COR-L47 (cell line): ENCODE measurements around the gene TFF3.

Source experiments
- DNase-seq: peaks from one replicate; lab custom pipeline; 2025; lab: John Stamatoyannopoulos, UW

TFF3 gene

DNA sequence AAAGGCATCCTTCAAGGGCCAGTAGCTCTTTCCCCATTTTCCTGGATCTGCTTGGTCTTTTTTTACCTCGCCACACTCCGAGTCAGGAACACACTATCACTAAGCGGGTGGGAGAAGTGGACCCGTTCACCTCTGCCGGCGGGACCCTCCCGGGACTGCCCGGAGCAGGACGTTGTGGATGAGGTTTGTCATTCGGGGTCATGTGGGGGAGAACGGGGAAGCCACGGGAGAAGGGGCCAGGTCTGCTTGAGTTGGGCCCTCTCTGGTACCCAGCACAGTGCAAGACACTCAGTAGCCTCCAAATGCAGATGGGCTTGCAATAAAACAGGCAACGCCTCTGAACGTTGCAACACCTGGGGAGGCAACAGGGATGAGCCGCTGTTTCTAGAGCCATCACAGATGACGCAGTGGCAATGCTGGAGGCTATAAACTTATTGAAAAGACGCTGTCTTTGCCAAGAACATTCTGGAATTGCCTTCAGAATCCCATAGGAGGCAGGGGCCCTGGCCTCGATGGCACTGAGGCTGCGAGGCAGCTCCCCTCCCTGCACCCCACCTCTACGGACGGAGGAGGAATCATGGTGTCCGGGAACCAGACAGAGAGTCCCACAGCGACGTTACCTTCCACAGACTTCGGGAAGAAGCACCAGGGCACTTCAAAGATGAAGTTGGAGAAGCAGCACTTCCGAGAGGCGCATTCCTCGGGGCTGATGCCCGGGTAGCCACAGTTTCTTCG, 31.8 kb upstream of the TFF3 start:
- DNase-seq = no peak

DNA sequence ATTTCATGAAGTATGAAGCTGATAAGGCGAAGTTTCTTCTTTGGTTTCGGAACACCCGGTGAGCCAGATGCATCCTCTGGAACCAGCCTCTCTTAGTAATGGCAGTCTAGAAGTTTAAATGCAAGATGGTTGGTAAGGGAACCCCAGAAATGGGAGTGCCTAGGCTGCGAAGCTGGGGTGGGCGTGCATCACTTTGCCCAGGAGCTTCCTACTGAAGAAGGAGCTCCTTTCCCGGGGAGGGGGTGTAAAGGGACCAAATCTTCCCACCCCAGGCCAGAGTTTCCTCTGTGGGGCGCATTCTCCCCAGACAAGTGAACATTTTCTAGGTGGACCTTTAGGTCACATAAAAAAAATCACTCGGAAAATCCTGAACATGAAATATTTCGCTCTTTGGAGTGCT, 31.2 kb upstream of the TFF3 start:
- DNase-seq = no peak

DNA sequence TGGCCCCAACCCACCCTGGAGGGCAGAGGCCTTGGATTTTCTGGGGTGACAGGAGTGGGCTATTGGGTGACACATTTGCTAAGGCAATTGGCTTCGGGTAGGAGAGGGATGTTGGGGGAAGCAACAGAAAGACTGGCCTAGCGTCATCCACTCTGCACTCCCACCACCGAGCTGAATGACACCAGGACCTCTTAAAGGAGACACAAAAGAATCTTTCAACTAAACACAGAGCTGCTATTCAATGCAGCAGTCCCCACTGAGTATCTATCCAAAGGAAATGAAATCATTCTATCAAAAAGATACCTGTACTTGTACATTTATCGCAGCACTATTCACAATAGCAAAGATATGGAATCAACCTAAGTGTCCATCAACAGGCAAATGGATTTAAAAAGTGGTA, 29.4 kb upstream of the TFF3 start:
- DNase-seq = no peak

DNA sequence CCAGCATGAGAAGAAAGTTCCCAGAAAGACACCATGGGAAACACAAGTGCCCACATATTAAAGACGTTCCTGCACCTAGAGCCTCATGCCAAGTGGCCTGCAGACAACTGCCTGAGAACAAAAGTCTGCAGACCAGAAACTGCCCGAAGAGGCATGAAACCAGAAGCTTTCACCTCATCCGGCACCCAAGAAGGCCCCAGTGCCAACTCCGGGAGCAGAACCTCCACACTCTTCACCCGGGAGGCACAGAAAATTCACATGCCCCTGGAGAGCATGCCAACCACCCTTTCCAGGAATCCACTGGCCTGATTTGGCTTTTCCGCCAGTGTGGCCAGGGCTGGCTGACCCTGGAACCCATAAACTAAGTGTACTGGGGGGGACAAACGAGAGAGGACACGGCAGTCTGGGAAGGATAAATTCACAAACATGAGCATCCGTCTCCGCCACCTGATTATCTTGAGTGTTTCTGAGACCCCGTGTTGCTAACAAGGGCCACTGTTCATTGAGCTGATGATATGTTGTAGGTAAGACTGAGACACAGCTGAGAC, 28.8 kb upstream of the TFF3 start:
- no peak for DNase-seq

DNA sequence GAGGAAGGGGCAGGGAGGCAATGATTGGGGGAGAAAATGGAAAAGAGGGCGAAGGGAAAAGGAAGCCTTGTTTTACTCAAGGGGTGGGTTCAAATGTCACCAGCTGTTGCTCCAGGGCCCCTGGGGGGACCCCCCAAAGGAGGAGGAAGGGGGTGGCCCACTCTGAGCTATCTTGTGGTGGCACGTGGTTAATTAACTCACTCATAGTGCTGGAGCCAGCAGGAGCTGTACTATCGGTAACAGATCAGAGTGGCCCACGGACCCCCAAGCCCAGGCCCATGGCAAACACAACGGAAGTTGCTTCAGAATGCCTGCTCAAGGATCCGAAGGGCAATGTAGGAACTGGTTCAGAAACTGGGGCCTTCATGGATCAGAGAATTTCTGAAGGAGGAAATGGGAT, 28.3 kb upstream of the TFF3 start:
- DNase-seq = no peak

DNA sequence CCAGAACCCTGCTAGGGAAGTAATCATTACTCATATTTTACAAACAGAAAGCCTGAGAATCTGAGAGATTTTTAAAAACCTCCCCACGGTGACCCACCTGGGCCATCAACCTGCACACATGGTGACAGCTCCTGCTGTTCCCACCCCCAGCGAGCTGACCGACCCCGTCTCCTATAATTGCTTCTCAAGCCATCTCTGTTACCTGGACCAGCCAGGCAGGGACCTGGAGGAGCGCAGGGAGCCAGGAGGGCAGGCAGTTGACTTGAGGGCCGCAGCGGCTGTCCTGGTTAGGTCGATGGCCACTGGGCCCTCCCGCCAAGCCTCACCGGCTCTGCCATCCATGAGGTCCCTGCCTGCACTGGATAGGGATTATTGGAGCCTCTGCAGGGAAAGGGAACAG, 27.9 kb upstream of the TFF3 start:
- DNase-seq = no peak

DNA sequence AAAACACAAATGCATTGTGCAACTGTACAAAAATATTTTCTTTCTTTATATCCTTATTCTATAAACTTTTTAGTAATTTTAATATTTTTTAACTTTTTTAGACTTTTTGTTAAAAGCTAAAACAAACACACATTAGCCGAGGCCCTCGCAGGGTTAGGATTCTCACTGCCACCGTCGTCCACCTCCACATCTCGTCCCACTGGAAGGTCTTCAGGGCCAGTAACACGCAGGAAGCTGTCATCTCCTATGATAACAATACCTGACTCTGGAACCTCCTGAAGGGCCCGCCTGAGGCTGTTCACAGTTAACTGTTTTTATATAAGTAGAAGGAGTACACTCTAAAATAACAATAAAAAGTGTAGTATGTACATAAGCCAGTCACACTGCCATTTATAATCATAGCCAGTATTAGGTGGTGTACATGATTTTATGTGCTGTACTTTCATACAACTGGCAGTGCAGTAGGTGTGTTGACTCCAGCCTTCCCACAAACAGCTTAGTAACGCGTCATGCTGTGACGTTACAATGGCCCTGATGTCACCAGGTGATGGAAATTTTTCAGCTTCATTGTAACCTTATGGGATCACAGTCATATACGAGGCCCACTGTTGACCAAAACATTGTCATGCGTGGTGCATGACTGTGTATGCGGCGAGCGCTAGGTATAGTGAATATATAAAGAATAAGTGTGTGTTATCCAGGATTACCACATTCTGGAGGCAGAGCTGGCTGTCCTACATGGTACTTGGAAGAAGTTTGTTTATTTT, 26.8 kb upstream of the TFF3 start:
- DNase-seq = no peak

DNA sequence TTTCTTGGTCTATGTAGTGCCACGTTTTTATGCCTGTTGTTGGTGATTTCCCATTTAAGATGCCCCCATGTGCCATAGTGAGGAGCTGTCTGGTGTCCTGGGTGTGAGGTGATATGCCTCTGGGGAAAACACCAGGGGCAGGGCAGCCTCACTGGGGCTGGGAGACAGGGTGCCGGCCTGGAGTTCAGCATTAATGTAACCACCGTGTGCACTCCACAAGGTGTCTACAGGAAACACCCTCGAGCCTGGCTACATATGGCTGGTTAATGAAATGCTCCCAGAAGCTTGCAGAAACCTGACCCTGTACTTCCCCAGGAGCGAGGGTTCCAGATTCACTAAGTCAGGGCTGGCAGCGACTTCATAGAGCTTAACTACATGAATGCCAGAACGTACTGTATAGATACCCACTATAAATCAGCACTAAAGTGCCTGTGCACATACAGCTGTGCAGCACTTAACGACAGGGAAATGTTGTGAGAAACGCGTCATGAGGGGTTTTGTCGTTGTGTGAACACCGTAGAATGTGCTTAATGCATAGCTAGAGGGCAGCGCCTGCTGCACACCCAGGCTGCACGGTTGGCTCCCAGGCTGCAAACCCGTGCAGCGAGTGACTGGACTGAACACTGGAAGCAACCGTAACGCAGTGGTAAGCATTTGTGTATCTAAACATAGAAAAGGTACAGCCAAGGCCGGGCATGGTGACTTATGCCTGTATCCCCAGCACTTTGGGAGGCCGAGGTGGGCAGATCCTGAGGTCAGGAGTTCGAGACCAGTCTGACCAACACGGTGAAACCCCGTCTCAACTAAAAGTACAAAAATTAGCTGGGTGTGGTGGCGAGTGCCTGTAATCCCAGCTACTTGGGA, 25.2 kb upstream of the TFF3 start:
- DNase-seq = no peak

DNA sequence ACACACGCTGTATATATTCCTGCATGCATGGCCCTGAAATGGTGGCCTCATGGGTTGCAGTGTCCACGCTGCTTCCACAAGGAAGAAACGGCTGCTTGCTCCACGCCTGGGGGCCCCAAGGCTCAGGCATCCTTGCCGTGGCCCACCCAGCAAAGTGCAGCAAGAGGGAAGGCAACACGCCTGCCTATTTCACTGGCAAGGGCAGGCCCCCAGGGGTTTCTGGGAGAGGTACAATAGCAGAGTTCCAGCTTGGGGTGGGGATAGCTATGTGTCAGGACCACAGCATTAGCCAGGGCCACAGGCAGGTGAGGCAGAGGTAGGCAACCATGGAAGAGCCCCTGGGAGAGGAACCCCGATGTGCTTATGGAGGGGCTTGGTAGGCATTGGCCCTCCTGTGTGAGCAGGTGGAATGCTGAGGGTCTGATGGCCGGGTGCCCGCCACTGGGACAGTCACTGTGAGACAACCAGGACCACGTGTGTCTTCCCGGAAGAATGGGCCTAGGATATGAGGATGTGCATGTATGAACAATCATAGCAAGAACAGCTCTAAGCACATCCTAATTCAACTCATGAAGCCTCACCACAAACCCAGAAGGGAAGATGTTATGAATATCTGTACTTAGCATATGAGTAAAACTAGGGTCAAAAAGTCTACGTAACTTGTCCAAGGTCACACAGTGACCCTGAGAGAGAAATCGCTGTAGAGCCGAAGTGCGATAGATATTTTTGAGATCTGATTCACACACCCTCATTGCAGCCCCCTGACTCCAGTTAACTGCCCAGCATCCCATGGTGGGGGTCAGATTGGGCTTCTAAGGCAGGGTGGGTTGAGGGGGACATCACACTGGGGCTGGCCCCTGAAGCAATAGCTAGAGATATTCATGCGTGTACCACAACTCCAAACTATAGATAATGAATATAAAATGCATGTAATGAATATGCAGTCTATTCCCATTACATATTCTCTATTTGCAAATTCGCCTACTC, 23.8 kb upstream of the TFF3 start:
- DNase-seq = no peak

DNA sequence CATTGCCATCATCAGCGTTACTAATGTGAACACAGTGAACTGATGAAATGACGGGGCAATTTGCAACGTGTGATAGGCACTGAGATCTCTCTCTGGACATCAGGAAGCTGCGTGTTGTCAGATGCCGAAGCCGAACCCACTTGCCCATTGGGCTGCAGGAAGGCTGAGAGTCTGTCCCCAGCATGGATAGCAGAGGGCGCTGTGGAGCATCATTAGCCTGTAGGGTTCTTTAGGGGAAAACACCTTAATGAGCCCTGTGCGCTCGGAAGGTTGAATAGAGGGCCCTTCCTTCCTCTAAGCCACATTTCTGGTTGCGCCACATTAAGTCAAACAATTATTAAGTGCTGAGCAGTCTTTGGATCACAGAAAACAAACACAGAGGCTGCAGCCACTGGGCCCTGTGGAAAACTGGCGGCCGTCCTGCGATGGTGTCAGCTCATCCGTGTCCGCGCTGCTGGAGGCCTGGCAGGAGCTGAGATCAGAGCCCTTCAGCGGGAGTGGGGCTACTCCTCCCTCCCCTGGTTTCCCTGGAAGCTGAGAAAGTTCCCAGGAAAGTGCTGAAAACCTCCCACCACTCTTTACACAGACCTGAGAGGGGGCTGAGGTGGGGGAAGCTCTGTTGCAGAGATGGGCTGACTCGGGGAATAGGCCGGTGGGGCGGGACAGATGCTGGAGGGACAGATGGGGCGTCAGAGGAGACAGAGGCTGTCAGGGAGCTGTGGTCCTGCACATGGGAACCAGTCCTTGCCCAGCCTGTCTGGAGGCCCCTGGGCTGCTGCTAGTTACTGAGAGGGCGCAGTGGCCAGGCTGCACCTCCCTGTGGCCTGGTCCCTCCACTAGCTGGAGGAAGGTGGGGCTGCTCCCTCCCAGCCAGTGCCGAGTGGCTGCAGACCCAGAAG, 22.9 kb upstream of the TFF3 start:
- DNase-seq = peak; percentile 89

DNA sequence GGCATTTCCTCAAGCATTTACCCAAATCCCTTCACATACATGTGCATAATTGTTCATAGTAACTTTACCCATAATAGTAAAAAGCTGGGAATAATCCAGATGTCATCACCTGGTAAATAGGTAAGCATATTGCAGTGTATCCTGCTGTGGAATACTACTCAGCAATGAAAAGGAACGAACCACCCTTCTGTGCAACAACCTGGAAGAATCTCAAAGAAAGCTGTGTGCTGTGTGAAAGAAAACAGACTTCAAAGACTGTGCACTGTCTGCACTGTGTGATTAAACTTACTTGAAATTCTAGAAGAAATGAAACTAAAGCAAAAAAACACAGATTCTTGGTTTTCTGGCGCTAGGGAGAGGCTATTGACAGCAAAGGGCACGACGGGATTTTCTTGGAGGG, 22.1 kb upstream of the TFF3 start:
- DNase-seq = no peak

DNA sequence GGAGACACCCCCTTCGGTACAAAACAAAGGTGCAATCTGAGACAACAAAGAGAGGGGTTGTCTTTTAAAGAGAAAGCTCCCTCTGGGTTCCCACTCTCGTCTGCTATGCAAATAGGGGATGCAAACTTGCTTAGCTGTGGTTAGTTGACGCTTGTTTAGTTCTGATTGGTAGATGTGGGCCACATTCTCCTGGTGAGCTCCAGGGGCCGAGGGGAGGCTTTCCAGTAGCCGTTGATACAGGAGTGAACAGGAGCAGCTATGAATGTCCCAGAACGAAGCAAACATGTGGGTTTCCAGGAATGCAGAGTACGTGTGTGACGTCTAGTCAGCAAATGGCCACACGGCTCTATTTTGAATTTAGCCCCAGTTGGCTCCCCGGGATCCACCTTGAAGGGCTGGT, 20.8 kb upstream of the TFF3 start:
- DNase-seq = no peak

DNA sequence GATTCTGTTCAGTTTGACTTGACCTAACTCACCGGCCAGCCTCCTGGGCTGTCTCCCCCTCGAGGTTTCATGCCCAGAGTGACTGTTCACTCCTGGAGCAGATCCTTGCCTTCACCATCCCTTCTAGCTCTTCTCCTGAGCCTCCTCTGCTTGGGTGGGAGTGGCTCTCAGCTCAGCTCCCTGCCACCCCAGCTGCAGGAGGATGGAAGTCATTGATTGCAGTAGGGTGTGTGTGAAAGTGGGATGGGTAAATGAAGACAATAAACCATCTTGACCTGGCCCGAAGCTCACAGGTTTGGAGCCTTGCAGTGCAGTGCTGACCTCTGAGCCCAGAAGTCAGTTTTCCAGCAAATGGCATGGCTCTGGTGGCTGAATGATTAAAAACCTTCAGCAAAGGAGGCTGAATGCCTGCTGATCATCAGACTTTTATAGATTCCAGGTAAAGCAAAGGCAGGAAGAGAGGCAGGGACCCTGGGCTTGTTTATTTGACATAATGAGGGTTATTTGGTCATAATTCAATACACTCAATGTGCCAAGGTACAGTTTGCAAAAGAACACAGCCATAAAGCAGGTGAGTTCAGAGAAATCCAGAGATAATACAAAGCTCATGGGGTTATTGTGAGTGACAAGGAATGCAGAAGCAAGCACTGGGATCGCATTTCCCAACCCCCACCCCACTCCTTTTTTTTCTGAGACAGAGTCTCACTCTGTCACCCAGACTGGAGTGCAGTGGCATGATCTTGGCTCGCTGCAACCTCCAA, 17.5 kb upstream of the TFF3 start:
- DNase-seq = no peak

DNA sequence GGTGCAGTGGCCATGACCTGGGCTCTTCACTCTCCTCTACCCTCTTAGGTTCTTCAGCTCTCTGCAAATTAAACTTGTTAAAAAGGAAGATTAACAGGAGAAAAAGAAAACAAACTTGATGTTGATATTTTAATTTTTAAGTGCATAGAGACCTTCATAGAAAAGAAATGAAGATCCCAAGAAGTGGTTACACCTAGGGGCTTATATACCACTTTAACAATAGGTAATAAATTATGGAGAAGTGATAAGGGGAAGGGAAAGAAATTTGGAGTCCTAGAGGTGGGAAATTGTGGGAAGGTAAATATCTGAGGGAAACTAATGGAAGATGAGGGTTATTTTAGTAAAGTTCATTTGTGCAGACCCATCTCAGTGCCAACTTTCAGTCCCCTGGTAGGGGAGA, 16.5 kb upstream of the TFF3 start:
- no peak for DNase-seq

DNA sequence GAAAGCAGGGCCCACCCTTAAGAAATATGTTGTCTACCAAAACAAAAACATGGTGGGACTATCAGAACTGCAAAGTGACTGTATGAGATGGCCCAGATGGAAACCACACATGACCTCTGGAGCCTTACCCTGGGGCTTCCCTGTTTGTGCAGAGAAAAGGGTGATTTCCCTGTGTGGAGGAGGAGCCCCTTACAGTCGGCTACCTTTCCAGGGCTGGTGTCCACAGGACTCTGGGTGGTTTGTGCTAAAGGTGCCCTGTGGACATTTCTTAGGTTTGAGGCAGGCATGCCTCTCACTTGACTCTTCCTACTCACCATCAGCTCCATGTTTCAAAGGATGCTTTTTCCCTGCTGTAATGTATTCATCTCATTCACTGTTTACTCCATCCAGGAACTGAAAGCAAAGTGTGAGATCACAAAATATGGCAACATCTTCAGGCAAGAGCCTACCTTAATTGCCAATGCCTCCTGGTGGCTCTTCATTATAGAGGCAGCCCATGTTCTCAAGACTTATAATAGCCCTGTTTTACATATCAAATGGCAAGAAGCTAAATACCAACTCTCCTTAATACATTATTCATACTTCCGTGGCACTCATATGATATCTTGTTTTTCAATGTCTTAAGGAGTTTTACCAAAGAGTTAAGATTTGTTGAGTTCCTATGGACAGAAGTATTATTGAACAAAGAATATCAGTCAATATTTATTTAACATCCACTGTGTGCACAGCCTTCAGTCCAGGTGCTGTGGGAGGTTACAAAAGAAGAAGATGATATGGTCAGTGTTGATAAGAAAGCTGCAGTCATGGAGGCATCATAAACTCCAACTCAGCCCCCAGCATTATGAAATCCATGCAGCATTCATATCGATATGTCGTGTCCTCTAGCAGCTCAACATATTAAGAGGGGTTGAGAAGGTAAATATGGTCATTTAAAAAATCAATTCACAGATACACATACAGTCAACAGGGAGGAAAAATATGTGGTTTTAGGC, 15.5 kb upstream of the TFF3 start:
- DNase-seq = no peak

DNA sequence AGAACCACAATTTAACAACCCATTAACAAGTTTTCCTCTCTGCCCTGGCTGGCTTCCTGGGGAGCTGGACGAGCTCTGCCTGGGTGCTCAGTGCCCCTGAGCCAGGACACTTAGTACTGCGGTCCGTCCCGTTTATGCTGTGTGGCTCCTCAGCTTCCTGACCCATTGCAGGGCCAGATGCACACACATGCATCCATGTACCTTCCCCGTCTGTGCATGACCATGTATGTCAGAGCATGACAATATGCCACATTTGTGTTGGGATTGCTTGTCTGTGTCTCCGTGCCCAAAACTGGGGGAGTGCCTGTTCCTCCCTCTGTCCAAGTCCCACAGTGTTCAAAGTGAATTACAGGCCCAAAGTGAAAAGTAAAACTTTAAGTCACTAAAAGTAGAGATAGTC, 9.7 kb upstream of the TFF3 start:
- DNase-seq = no peak

DNA sequence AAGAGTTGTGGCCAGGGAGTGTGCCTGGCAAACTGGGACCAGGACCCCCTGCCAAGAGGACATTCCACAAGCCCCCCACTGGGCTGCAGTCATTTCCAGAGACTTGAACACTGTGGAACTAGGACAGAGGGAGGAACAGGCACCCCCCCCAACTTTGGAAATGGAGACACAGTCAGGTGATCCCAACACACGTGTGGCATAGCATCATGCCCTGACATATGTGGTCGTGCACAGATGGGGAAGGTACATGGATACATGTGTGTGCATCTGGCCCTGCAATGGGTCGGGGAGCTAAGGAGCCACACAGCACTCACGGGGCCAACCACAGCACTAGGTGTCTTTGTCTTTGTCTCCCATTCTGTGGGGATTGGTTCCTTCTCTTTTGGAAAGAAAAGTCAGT, 6.6 kb upstream of the TFF3 start:
- DNase-seq = no peak

DNA sequence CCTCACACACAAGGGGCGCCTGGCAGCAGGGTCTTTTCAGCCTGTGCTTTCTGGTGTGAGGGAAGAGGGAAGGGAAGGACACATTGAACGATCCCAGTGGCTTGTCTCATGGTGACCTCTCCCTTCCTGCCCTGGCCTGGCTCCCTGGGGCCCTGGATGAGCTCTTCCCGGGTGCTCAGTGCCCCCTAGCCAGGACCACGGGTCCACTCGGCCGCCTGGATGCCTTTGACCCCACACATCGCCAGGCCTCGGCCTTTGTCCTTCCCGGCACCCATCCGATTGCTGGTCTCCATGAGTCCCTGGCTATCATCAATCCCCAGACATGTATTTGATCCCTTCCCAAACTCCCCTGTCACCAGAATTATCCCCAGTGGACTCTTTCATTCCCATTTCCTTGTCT, 6.0 kb upstream of the TFF3 start:
- no peak for DNase-seq
